T-helper 2 cell (primary cell): ENCODE results near the gene RNF214.
A peak's percentile ranks its signal among the peaks of the same experiment; 100 is the strongest.

Experiments
- DNase-seq, 5 experiments: peaks; one replicate each; pipeline versions ENCODE4 v3.0.0 to v3.0.0-alpha.2; 2012 to 2022

Gene RNF214

GRCh38 chr11:117217141-117218084, 15.1 kb upstream of the RNF214 start:
- DNase-seq, result no peak

GRCh38 chr11:117218133-117218915, 14.1 kb upstream of the RNF214 start:
- no peak for DNase-seq

- DNase-seq, result no peak
Observed at GRCh38 chr11:117219001-117219400, 13.5 kb upstream of the RNF214 start.

- no peak for DNase-seq
Observed at GRCh38 chr11:117219455-117219854, 13.0 kb upstream of the RNF214 start.

GRCh38 chr11:117219995-117220394, 12.5 kb upstream of the RNF214 start:
- no peak for DNase-seq

- DNase-seq, result no peak
Observed at GRCh38 chr11:117220568-117220967, 11.9 kb upstream of the RNF214 start.

GRCh38 chr11:117220999-117221774, 11.3 kb upstream of the RNF214 start:
- DNase-seq, result no peak

GRCh38 chr11:117221775-117222517, 10.5 kb upstream of the RNF214 start:
- no peak for DNase-seq

- no peak for DNase-seq
Observed at GRCh38 chr11:117222991-117223740, 9.3 kb upstream of the RNF214 start.

- no peak for DNase-seq
Observed at GRCh38 chr11:117223741-117224689, 8.5 kb upstream of the RNF214 start.

GRCh38 chr11:117225553-117226170, 6.8 kb upstream of the RNF214 start:
- DNase-seq, result no peak

- DNase-seq, result peak in 3 of 5 experiments; percentile 30 to 84 (median 48)
Observed at GRCh38 chr11:117226388-117227385, 5.8 kb upstream of the RNF214 start.

- no peak for DNase-seq
Observed at GRCh38 chr11:117228091-117228490, 4.4 kb upstream of the RNF214 start.

- no peak for DNase-seq
Observed at GRCh38 chr11:117229411-117229810, 3.1 kb upstream of the RNF214 start.

- DNase-seq, result no peak
Observed at GRCh38 chr11:117229931-117230285, 2.6 kb upstream of the RNF214 start.

GRCh38 chr11:117230286-117230961, 2.0 kb upstream of the RNF214 start:
- DNase-seq, result peak in 3 of 5 experiments; percentile 19 to 91 (median 67)

- peak in 1 of 5 experiments; percentile 11 for DNase-seq
Observed at GRCh38 chr11:117230999-117231841, 1.3 kb upstream of the RNF214 start.
